HS-5 (cell line): ENCODE results near the gene SIGLEC11.
"Not testable (repeated sequence)": the region's sequence is repeated elsewhere in the genome, so short reads cannot be mapped to it uniquely, and the experiment has no call there.

Experiments
- DNase-seq: peaks from one replicate; pipeline ENCODE4 v3.0.0-alpha.2; 2012; ENCODE audit warnings: low read depth

Gene SIGLEC11

GRCh38 chr19:49960980-49961379 is at the start of gene SIGLEC11:
Gene SIGLEC11 (minus strand): TSS chr19:49961172. CDS start chr19:49961081, 91 bp downstream.
- not testable (repeated sequence) for DNase-seq

GRCh38 chr19:50008532-50008931 is 47.6 kb upstream of the SIGLEC11 start:
- DNase-seq = no peak

- no peak for DNase-seq
These were observed 47.0 kb upstream of the SIGLEC11 start for GRCh38 chr19:50007947-50008346.

- DNase-seq = no peak
These were observed 46.2 kb upstream of the SIGLEC11 start for GRCh38 chr19:50007170-50007569.

- DNase-seq = no peak
These were observed 44.5 kb upstream of the SIGLEC11 start for GRCh38 chr19:50005428-50005827.

DNA sequence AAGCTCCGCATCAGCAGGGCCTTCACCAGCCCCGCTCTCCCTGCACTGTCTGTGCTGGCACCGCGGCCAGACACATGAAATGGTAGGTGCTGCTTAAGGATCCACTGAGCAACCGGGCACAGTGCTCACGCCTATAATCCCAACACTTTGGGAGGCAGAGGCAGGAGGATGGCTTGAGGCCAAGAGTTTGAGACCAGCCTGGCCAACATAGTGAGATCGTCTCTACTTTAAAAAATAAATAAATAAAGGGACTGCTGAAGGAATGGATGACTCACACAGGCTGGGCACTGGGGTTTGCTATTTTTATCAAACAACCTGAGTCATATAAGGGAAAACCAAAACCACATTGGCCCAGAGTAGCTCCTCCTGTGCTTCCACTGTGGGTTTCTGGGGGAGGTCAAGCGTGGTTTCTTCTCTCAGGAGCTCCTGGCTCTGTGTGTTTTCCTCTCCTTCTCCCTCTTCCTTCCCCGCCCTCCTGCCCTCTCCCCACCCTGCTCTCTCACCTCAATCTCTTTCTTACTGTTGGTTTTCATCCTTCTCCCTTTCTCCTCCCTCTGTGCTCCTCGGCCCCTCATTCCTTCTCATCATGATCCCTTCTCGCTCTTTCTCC is 42.9 kb upstream of the SIGLEC11 start:
- peak; percentile 92 for DNase-seq

DNA sequence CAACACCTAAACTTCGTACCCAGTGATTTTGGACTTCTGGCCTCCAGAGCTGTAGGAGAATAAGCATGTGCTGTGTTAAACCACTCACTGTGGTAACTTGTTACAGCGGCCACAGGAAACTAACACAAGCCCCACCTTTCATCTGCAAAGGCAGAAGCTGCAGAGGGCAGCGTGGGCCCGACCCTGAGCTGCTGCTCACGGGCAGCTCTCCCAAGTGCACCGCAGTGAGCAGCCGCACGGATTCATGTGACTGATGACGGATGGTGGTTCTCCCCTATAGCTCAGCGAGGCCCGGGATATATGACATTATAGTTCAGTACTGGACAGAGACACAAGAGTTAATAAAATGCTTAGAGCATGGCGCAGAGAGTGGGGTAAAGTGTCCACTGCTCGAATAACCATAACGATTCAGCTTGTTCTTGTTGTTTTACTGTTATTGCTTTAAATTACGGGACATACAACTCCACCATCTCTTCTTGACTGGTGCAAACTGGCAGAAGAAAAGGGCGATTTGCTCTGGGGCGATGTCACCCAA is 42.3 kb upstream of the SIGLEC11 start:
- DNase-seq = no peak

DNA sequence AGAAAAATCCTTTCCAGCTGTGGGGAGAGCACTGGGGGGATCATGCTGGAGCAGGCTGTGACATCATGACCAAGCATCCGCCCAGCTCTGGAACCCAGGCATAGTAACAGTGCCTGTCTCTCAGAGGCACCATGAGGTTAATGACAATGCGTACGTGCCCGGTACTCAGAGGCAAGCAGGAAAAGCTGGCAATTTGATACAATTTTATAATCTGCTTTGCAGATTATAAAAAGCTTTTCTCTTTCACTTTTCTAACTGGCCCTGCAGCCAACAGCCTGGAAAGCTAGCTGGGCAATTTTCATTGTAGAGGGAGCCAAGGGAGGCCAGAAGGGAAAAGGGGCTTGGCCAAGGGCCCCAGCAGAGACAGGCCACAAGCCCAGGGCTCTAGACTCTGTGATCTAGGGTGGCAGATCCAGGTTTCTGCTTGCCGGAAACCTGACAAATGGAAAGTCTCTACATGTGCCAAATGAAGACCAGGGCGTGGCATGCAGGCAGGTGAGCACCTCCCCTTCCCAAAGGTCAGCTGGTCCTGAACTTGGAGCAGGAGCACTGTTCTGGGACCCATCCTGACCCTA is 41.5 kb upstream of the SIGLEC11 start:
- no peak for DNase-seq

- no peak for DNase-seq
These were observed 40.8 kb upstream of the SIGLEC11 start for GRCh38 chr19:50001775-50002174.

DNA sequence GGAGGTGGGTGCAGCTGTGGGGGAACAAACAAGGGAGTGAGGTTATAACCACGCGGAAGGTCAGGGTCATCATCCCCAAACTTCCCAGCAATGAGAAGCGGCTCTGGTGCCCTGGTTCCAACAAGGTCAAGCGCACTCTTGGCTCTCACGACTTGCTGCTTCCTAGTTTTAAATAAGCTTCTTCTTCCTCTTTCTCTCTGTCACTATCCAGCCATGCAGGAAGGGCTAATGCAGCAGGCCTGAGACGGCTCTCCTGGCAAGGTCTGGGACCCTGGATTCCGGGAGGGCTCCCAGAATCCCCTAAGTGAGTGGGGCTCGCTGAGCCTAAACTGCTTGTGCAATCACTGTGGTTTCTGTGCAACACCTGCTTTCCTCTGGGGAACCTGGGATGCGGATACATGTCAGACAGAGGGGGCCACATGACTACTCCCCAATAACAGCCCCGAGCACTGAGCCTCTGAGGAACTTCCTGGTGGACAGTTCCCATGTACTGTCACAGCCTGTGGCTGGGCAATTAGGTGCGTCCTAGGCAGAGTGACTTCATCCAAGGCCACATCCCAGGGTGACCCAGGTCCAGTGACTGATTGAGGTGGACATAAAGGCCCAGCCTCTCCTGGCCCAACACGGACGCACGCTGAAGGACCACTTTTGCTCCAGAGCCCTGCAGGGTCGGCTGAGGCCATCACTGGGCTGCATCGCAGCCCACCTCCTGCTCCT is 40.0 kb upstream of the SIGLEC11 start:
- no peak for DNase-seq

- no peak for DNase-seq
These were observed 39.3 kb upstream of the SIGLEC11 start for GRCh38 chr19:50000038-50000840.

- no peak for DNase-seq
These were observed 38.5 kb upstream of the SIGLEC11 start for GRCh38 chr19:49999371-50000010.

DNA sequence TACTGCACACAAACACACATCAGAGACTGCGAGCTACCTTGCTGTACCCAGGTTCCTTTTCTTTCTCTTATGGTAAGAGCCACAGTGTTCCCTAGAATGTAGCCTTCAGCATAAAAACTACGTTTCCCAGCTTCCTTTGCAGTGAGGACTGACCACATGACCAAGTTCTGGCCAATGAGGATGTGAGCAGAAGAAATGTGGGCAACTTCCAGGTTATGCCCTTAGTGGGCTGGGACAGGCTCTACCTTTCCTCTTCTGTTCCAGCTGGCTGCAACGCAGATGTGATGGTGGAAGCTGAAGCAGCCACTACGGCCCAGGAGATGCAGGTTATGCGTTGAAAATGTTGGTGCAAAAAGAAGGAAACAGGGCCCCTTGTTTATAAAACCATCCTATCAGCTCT is 36.7 kb upstream of the SIGLEC11 start:
- no peak for DNase-seq

GRCh38 chr19:49988433-49988832 is 27.5 kb upstream of the SIGLEC11 start:
- peak; percentile 46 for DNase-seq

- no peak for DNase-seq
These were observed 27.0 kb upstream of the SIGLEC11 start for GRCh38 chr19:49988007-49988406.

DNA sequence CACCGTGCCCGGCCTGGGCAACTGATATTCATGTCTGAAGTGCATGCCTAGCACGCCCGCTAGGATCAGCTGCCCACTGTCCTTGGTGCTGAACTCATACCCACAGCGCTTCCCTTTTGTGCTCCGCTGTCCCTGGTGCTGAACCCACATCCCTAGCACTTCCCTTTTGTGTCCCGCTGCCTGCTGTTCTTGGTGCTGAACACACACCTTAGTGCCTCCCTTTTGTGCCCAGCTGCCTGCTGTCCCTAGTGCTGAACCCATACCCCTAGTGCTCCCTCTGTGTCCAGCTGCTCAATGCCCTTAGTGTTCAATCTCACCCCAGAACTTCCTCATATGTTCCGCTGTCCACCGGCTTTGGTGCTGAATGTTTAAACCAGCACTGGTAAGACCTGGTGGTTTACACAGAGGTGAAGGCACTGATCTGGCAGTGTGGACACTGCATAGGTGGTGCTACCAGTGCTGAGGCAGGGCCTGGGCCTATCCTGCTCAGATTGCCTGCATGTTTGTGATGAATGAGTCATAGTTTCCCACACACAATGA is 26.3 kb upstream of the SIGLEC11 start:
- DNase-seq = peak; percentile 42

DNA sequence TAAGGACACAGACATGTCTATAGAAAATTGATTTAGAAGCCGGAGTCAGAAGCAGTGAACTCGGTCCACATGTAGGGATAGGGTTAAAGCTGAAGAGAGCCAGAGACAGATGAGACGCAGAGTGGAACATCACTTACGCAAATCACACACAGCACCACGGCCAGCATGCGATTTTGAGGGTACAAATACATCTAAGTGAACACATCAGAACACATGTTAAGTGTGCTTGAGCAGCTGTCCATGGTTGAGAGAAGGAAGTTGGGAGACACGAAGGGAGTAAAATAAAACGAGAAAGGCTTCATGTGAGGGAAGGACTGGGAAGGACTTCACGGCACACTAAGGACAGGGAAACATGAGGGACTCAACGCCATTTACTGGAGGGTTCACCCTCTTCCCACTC is 25.4 kb upstream of the SIGLEC11 start:
- no peak for DNase-seq

DNA sequence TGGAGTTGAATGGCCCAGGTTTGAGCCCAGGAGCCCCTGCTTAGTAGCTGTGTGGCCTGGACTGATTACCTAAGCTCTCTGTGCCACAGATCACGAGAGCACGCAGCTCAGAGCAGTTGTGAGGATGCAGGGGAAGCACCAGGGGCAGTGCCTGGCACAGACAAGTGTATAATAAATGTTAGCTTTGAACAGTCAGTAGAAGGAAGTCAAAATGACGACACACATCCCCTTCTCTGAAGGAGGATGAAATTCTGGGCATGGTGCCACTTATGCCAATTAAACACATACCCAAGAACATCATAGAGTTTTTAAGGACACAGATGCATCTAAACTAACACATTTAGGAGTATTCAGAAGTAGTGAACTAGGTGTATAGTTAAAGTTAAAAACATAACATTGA is 24.9 kb upstream of the SIGLEC11 start:
- DNase-seq = no peak

DNA sequence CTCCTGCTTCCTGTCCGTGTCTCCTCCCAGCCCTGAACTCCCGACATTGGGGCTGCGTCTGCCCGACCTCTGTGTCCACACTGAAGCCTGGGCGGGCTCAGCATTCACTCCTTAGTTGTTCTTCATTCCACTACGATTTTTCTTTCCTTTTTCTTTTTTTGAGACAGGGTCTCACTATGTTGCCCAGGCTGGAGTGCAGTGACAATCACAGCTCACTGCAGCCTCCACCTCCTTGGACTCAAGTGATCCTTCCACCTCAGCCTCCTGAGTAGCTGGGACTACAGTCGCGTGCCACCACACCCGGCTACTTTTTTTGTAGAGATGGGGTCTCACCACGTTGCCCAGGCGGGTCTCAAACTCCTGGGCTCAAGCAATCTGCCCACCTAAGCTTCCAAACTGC is 23.5 kb upstream of the SIGLEC11 start:
- DNase-seq = no peak

- no peak for DNase-seq
These were observed 22.8 kb upstream of the SIGLEC11 start for GRCh38 chr19:49983645-49984229.
